Prostate gland (tissue), 2 donors: ENCODE measurements around the gene PGPEP1. TPM values are rescaled to one million over a fixed set of nuclear protein-coding genes. Genes with fewer than 3 reads are reported as not detected.
A peak's percentile ranks its signal among the peaks of the same experiment; 100 is the strongest.
"Not testable (repeated sequence)": the region's sequence is repeated elsewhere in the genome, so short reads cannot be mapped to it uniquely, and the experiment has no call there.

Experiments used
- DNase-seq: peaks from one replicate; pipeline ENCODE4 v3.0.0-alpha.2; 2019; ENCODE audit warnings: low spot score
- H3K27ac ChIP-seq, 2 donors: fragments of 200-600 bp; sonication (generic); 2 replicates each; pipeline ENCODE4 v1.5.1; 2017 to 2019
- H3K27me3 ChIP-seq: fragments of 200-600 bp; sonication (generic); replicated peaks from 2 replicates; pipeline ENCODE4 v1.5.1; 2019; ENCODE audit not compliant: insufficient read depth
- H3K36me3 ChIP-seq, 2 donors: fragments of 200-600 bp; sonication (generic); 1 replicate in 1 of 2; 2 replicates in 1 of 2; pipeline versions ENCODE4 v1.5.1 to v1.8.1; 2017 to 2019
- H3K4me1 ChIP-seq: fragments of 200-600 bp; sonication (generic); replicated peaks from 2 replicates; pipeline ENCODE4 v1.5.1; 2019
- H3K4me3 ChIP-seq, 2 donors: fragments of 200-600 bp; sonication (generic); 2 replicates each; pipeline ENCODE4 v1.5.1; 2017 to 2019
- H3K9me3 ChIP-seq: fragments of 200-600 bp; sonication (generic); 2 replicates; pipeline ENCODE4 v1.5.1; 2017
- CTCF ChIP-seq, 4 experiments: fragments of 200-600 bp in 2 of 4; fragments of 450-650 bp in 2 of 4; sonication (generic) in 2 of 4; IDR thresholded peaks; 1 replicate in 3 of 4; 2 replicates in 1 of 4; pipeline ENCODE4 v1.5.1; 2016 to 2019; ENCODE audit warnings: antibody characterized with exemption in 4 of 4, mild to moderate bottlenecking in 2 of 4, moderate library complexity in 2 of 4
- POLR2A ChIP-seq: fragments of 450-650 bp; IDR thresholded peaks from one replicate; pipeline ENCODE4 v1.6.1; 2016; ENCODE audit warnings: antibody characterized with exemption, mild to moderate bottlenecking
- POLR2AphosphoS5 ChIP-seq: sonication (generic); formaldehyde crosslinking; IDR thresholded peaks from one replicate; pipeline ENCODE4 v1.6.1; 2017; ENCODE audit warnings: antibody characterized with exemption
- WGBS: methylation state at CpG from one replicate; pipeline ENCODE4 v1.1.5; 2018; 5-methylcytosine and 5-hydroxymethylcytosine counted together
- intact Hi-C: fragments of 100-400 bp; cut with DNase I; formaldehyde crosslinking; loops from one replicate; pipeline ENCODE4 v1.14.2; 2022
- total RNA-seq, 2 donors: library from RNA; depleted of rRNA; stranded (reverse); fragments of >200 nt; gene quantifications; one replicate each; pipeline ENCODE4 v1.1.0, GENCODE V29; 2016

Gene PGPEP1
- total RNA-seq, 2 donors from 2014 or later: 18.0 to 37.3 TPM

- peaks cover 4% of the 10 kb centered on the region for H3K4me1 ChIP-seq
- TF ChIP-seq CTCF (IDR thresholded peaks at IDR 0.05): peak in 3 of 4 experiments; percentile 11 to 59 (median 44)
- TF ChIP-seq POLR2AphosphoS5: peak; percentile 43
- TF ChIP-seq POLR2A: peak; percentile 15
- intact Hi-C loops: no loop called here
- no peaks in the 10 kb centered on the region for H3K9me3 ChIP-seq
- WGBS: 42% methylated on average over 7 of the region's 7 CpGs
- H3K36me3 ChIP-seq: no peaks in the 10 kb centered on the region
- peak; percentile 64 for DNase-seq
- no peak overlapping the region for H3K4me3 ChIP-seq
- no peak overlapping the region for H3K27ac ChIP-seq
- H3K27me3 ChIP-seq: no peaks in the 10 kb centered on the region
Observed at GRCh38 chr19:18401580-18402112, 61.2 kb downstream of the PGPEP1 start.

- H3K36me3 ChIP-seq, intact Hi-C loops, H3K27me3 ChIP-seq, H3K9me3 ChIP-seq, DNase-seq, H3K27ac ChIP-seq, H3K4me1 ChIP-seq, H3K4me3 ChIP-seq: not testable (repeated sequence)
- WGBS: 67% methylated on average over 18 of the region's 18 CpGs
Observed at GRCh38 chr19:18402455-18403248, 62.3 kb downstream of the PGPEP1 start.

GRCh38 chr19:18405754-18406153, 65.4 kb downstream of the PGPEP1 start:
- H3K4me3 ChIP-seq, H3K27ac ChIP-seq, H3K36me3 ChIP-seq, H3K4me1 ChIP-seq, DNase-seq, intact Hi-C loops, H3K27me3 ChIP-seq, H3K9me3 ChIP-seq: not testable (repeated sequence)
- 84% methylated on average over 11 of the region's 11 CpGs for WGBS

GRCh38 chr19:18406749-18407148, 66.4 kb downstream of the PGPEP1 start:
- intact Hi-C loops: no loop called here
- H3K27ac ChIP-seq: no peak overlapping the region
- DNase-seq: no peak
- peaks cover 3% of the 10 kb centered on the region for H3K4me1 ChIP-seq
- H3K36me3 ChIP-seq: no peaks in the 10 kb centered on the region
- 97% methylated on average over 9 of the region's 9 CpGs for WGBS
- no peaks in the 10 kb centered on the region for H3K9me3 ChIP-seq
- no peak overlapping the region for H3K4me3 ChIP-seq
- TF ChIP-seq POLR2A: no peak
- TF ChIP-seq POLR2AphosphoS5: no peak
- TF ChIP-seq CTCF (IDR thresholded peaks at IDR 0.05): no peak
- no peaks in the 10 kb centered on the region for H3K27me3 ChIP-seq

GRCh38 chr19:18408053-18408476, 67.7 kb downstream of the PGPEP1 start:
- no peaks in the 10 kb centered on the region for H3K4me1 ChIP-seq
- TF ChIP-seq CTCF (IDR thresholded peaks at IDR 0.05) (peak in 3 of 4 experiments; percentile 20 to 55 (median 39)), POLR2A (no peak)
- H3K27me3 ChIP-seq: no peaks in the 10 kb centered on the region
- DNase-seq: no peak
- no peak overlapping the region for H3K27ac ChIP-seq
- H3K9me3 ChIP-seq: no peaks in the 10 kb centered on the region
- 35% methylated on average over 10 of the region's 10 CpGs for whole genome bisulfite sequencing
- no peak overlapping the region for H3K4me3 ChIP-seq
- intact Hi-C loops: no loop called here
- no peaks in the 10 kb centered on the region for H3K36me3 ChIP-seq
